ENCODE results near the gene WWOX. TPM values are rescaled to one million over a fixed set of nuclear protein-coding genes. Genes with fewer than 3 reads are reported as not detected.

Gene WWOX
- total and polyA plus RNA-seq, 2 donors = 15.3 to 28.4 TPM

GRCh38 chr16:78249056-78249455 is 149.6 kb downstream of the WWOX start:
- Histone ChIP-seq H3K27ac (ENCODE audit: low read depth) (no peak overlapping the region), H3K4me3 (ENCODE audit: low read depth, low read length) (no peak overlapping the region), H3K36me3 (ENCODE audit: insufficient read depth) (no peaks in the 10 kb centered on the region), H3K4me1 (ENCODE audit: insufficient read depth) (no peaks in the 10 kb centered on the region)
- DNase-seq (ENCODE audit: extremely low spot score) = no peak
- 66% methylated on average over 13 of the region's 13 CpGs for WGBS

- DNase-seq (ENCODE audit: extremely low spot score) = no peak
- no peaks in the 10 kb centered on the region for H3K4me1 ChIP-seq (ENCODE audit: insufficient read depth)
- H3K27ac ChIP-seq (ENCODE audit: low read depth) = no peak overlapping the region
- WGBS = 93% methylated on average over 3 of the region's 3 CpGs
- no peak overlapping the region for H3K4me3 ChIP-seq (ENCODE audit: low read depth, low read length)
- no peaks in the 10 kb centered on the region for H3K36me3 ChIP-seq (ENCODE audit: insufficient read depth)
Measured at GRCh38 chr16:78249832-78250231, 150.4 kb downstream of the WWOX start.

GRCh38 chr16:78251115-78251514 is 151.7 kb downstream of the WWOX start:
- DNase-seq (ENCODE audit: extremely low spot score) = no peak
- no peak overlapping the region for H3K27ac ChIP-seq (ENCODE audit: low read depth)
- H3K4me1 ChIP-seq (ENCODE audit: insufficient read depth) = no peaks in the 10 kb centered on the region
- 96% methylated on average over 5 of the region's 5 CpGs for WGBS
- no peaks in the 10 kb centered on the region for H3K36me3 ChIP-seq (ENCODE audit: insufficient read depth)
- H3K4me3 ChIP-seq (ENCODE audit: low read depth, low read length) = no peak overlapping the region

GRCh38 chr16:78252757-78253156 is 153.3 kb downstream of the WWOX start:
- Histone ChIP-seq H3K4me1 (ENCODE audit: insufficient read depth) (no peaks in the 10 kb centered on the region), H3K36me3 (ENCODE audit: insufficient read depth) (no peaks in the 10 kb centered on the region), H3K27ac (ENCODE audit: low read depth) (no peak overlapping the region), H3K4me3 (ENCODE audit: low read depth, low read length) (no peak overlapping the region)
- WGBS = 96% methylated on average over 5 of the region's 5 CpGs
- DNase-seq (ENCODE audit: extremely low spot score) = no peak

- no peak for DNase-seq (ENCODE audit: extremely low spot score)
- Histone ChIP-seq H3K27ac (ENCODE audit: low read depth) (no peak overlapping the region), H3K36me3 (ENCODE audit: insufficient read depth) (no peaks in the 10 kb centered on the region), H3K4me1 (ENCODE audit: insufficient read depth) (no peaks in the 10 kb centered on the region), H3K4me3 (ENCODE audit: low read depth, low read length) (no peak overlapping the region)
- 78% methylated on average over 1 of the region's 1 CpG for WGBS
Measured at GRCh38 chr16:78254841-78255240, 155.4 kb downstream of the WWOX start.

GRCh38 chr16:78256686-78257375 is 157.4 kb downstream of the WWOX start:
- Histone ChIP-seq H3K4me1 (ENCODE audit: insufficient read depth) (no peaks in the 10 kb centered on the region), H3K36me3 (ENCODE audit: insufficient read depth) (no peaks in the 10 kb centered on the region), H3K27ac (ENCODE audit: low read depth) (no peak overlapping the region), H3K4me3 (ENCODE audit: low read depth, low read length) (no peak overlapping the region)
- 89% methylated on average over 7 of the region's 7 CpGs for WGBS
- DNase-seq (ENCODE audit: extremely low spot score) = no peak

- no peak for DNase-seq (ENCODE audit: extremely low spot score)
- Histone ChIP-seq H3K4me1 (ENCODE audit: insufficient read depth) (peaks cover under 1% of the 10 kb centered on the region), H3K36me3 (ENCODE audit: insufficient read depth) (no peaks in the 10 kb centered on the region), H3K4me3 (ENCODE audit: low read depth, low read length) (no peak overlapping the region), H3K27ac (ENCODE audit: low read depth) (no peak overlapping the region)
- 64% methylated on average over 8 of the region's 8 CpGs for WGBS
Measured at GRCh38 chr16:78257376-78257728, 157.9 kb downstream of the WWOX start.

- H3K36me3 ChIP-seq (ENCODE audit: insufficient read depth) = no peaks in the 10 kb centered on the region
- H3K27ac ChIP-seq (ENCODE audit: low read depth) = no peak overlapping the region
- peak; percentile 85 for DNase-seq (ENCODE audit: extremely low spot score)
- 25% methylated on average over 9 of the region's 9 CpGs for WGBS
- no peak overlapping the region for H3K4me3 ChIP-seq (ENCODE audit: low read depth, low read length)
- peaks cover 1% of the 10 kb centered on the region for H3K4me1 ChIP-seq (ENCODE audit: insufficient read depth)
Measured at GRCh38 chr16:78258375-78259065, 159.1 kb downstream of the WWOX start.

GRCh38 chr16:78259873-78260272 is 160.4 kb downstream of the WWOX start:
- Histone ChIP-seq H3K4me1 (ENCODE audit: insufficient read depth) (peaks cover 1% of the 10 kb centered on the region), H3K36me3 (ENCODE audit: insufficient read depth) (no peaks in the 10 kb centered on the region), H3K27ac (ENCODE audit: low read depth) (no peak overlapping the region), H3K4me3 (ENCODE audit: low read depth, low read length) (no peak overlapping the region)
- 36% methylated on average over 5 of the region's 5 CpGs for WGBS
- DNase-seq (ENCODE audit: extremely low spot score) = no peak

GRCh38 chr16:78264642-78265041 is 165.2 kb downstream of the WWOX start:
- WGBS = 96% methylated on average over 6 of the region's 6 CpGs
- Histone ChIP-seq H3K27ac (ENCODE audit: low read depth) (no peak overlapping the region), H3K4me1 (ENCODE audit: insufficient read depth) (peaks cover 2% of the 10 kb centered on the region), H3K36me3 (ENCODE audit: insufficient read depth) (no peaks in the 10 kb centered on the region), H3K4me3 (ENCODE audit: low read depth, low read length) (no peak overlapping the region)
- no peak for DNase-seq (ENCODE audit: extremely low spot score)

GRCh38 chr16:78269256-78269655 is 169.8 kb downstream of the WWOX start:
- peaks cover 1% of the 10 kb centered on the region for H3K4me1 ChIP-seq (ENCODE audit: insufficient read depth)
- no peaks in the 10 kb centered on the region for H3K36me3 ChIP-seq (ENCODE audit: insufficient read depth)
- H3K4me3 ChIP-seq (ENCODE audit: low read depth, low read length) = no peak overlapping the region
- DNase-seq (ENCODE audit: extremely low spot score) = no peak
- no peak overlapping the region for H3K27ac ChIP-seq (ENCODE audit: low read depth)
- 90% methylated on average over 7 of the region's 7 CpGs for WGBS

- Histone ChIP-seq H3K4me3 (ENCODE audit: low read depth, low read length) (no peak overlapping the region), H3K36me3 (ENCODE audit: insufficient read depth) (no peaks in the 10 kb centered on the region), H3K27ac (ENCODE audit: low read depth) (no peak overlapping the region), H3K4me1 (ENCODE audit: insufficient read depth) (peaks cover 1% of the 10 kb centered on the region)
- no peak for DNase-seq (ENCODE audit: extremely low spot score)
- 97% methylated on average over 3 of the region's 3 CpGs for WGBS
Measured at GRCh38 chr16:78271981-78272380, 172.5 kb downstream of the WWOX start.

GRCh38 chr16:78274771-78275170 is 175.3 kb downstream of the WWOX start:
- no peak for DNase-seq (ENCODE audit: extremely low spot score)
- Histone ChIP-seq H3K4me3 (ENCODE audit: low read depth, low read length) (no peak overlapping the region), H3K4me1 (ENCODE audit: insufficient read depth) (no peaks in the 10 kb centered on the region), H3K27ac (ENCODE audit: low read depth) (no peak overlapping the region), H3K36me3 (ENCODE audit: insufficient read depth) (no peaks in the 10 kb centered on the region)
- 83% methylated on average over 4 of the region's 4 CpGs for WGBS

- Histone ChIP-seq H3K27ac (ENCODE audit: low read depth) (no peak overlapping the region), H3K36me3 (ENCODE audit: insufficient read depth) (no peaks in the 10 kb centered on the region), H3K4me3 (ENCODE audit: low read depth, low read length) (no peak overlapping the region), H3K4me1 (ENCODE audit: insufficient read depth) (no peaks in the 10 kb centered on the region)
- no peak for DNase-seq (ENCODE audit: extremely low spot score)
- WGBS = 94% methylated on average over 5 of the region's 5 CpGs
Measured at GRCh38 chr16:78275420-78275819, 176.0 kb downstream of the WWOX start.

Data from urinary bladder (tissue), 4 donors.